Karpas-422 (cell line): ENCODE data around the gene COL10A1. TPM values are rescaled to one million over a fixed set of nuclear protein-coding genes. Genes with fewer than 3 reads are reported as not detected.
A peak's percentile ranks its signal among the peaks of the same experiment; 100 is the strongest.

Experiments used
- DNase-seq: peaks from one replicate; pipeline ENCODE4 v3.0.0-alpha.2; 2015
- H2AFZ ChIP-seq: fragments of 200-600 bp; sonication (generic); 2 replicates; pipeline ENCODE4 v1.6.1; 2014; ENCODE audit warnings: antibody characterized with exemption, low read length, mixed read lengths
- H3K27ac ChIP-seq: fragments of 200-600 bp; sonication (generic); 2 replicates; pipeline ENCODE4 v1.5.1; 2014; ENCODE audit warnings: mild to moderate bottlenecking, low read length, moderate library complexity
- H3K27me3 ChIP-seq: fragments of 200-600 bp; sonication (generic); 2 replicates; pipeline ENCODE4 v1.6.1; 2014; ENCODE audit warnings: low read length, mixed read lengths
- H3K36me3 ChIP-seq: fragments of 200-600 bp; sonication (generic); 2 replicates; pipeline ENCODE4 v1.6.1; 2014; ENCODE audit warnings: low read length, mixed read lengths; ENCODE audit not compliant: insufficient read depth
- H3K4me1 ChIP-seq: fragments of 200-600 bp; sonication (generic); 2 replicates; pipeline ENCODE4 v1.6.1; 2014; ENCODE audit warnings: mild to moderate bottlenecking, low read length, mixed read lengths
- H3K4me2 ChIP-seq: fragments of 200-600 bp; sonication (generic); 2 replicates; pipeline ENCODE4 v1.6.1; 2014; ENCODE audit warnings: low read length, low read depth, mild to moderate bottlenecking; ENCODE audit not compliant: poor library complexity, severe bottlenecking
- H3K4me3 ChIP-seq: fragments of 200-600 bp; sonication (generic); 2 replicates; pipeline ENCODE4 v1.5.1; 2014; ENCODE audit warnings: mild to moderate bottlenecking, antibody characterized with exemption, low read length, mixed read lengths
- H3K79me2 ChIP-seq: fragments of 200-600 bp; sonication (generic); 2 replicates; pipeline ENCODE4 v1.6.1; 2014; ENCODE audit warnings: mild to moderate bottlenecking, low read length, mixed read lengths
- H3K9ac ChIP-seq: fragments of 200-600 bp; sonication (generic); 2 replicates; pipeline ENCODE4 v1.6.0; 2014; ENCODE audit warnings: low read length
- H3K9me2 ChIP-seq: fragments of 200-600 bp; sonication (generic), shearing (Covaris generic); replicated peaks from 2 replicates; pipeline ENCODE4 v1.6.0; 2014; ENCODE audit warnings: mild to moderate bottlenecking, low read length, moderate library complexity; ENCODE audit not compliant: insufficient read depth
- H3K9me3 ChIP-seq: fragments of 300-700, 200-600 bp; sonication (generic); 2 replicates; pipeline ENCODE4 v1.6.1; 2014; ENCODE audit warnings: low read length, mixed read lengths
- H4K20me1 ChIP-seq: fragments of 200-600 bp; sonication (generic); 2 replicates; pipeline ENCODE4 v1.6.1; 2014; ENCODE audit warnings: mild to moderate bottlenecking, antibody characterized with exemption, low read length, low read depth; ENCODE audit not compliant: insufficient read depth
- total RNA-seq: library from RNA; depleted of rRNA; stranded (reverse); fragments of >200 nt; shearing (Covaris generic); gene quantifications from 2 replicates; pipeline ENCODE4 v1.2.3, GENCODE V29; 2014; ENCODE audit warnings: low replicate concordance

COL10A1 gene
- total RNA-seq, 1 experiment from 2014 or later: not detected

- H3K9me2 ChIP-seq: no peaks in the 10 kb centered on the region
- no peak overlapping the region for H3K9ac ChIP-seq
- no peak overlapping the region for H3K4me2 ChIP-seq
- no peaks in the 10 kb centered on the region for H4K20me1 ChIP-seq
- no peak overlapping the region for H2AFZ ChIP-seq
- no peaks in the 10 kb centered on the region for H3K4me1 ChIP-seq
- H3K27ac ChIP-seq: no peak overlapping the region
- H3K4me3 ChIP-seq: no peak overlapping the region
- H3K36me3 ChIP-seq: no peaks in the 10 kb centered on the region
- no peaks in the 10 kb centered on the region for H3K27me3 ChIP-seq
- no peak for DNase-seq
- H3K79me2 ChIP-seq: no peaks in the 10 kb centered on the region
- no peaks in the 10 kb centered on the region for H3K9me3 ChIP-seq
These were observed 34.0 kb upstream of the COL10A1 start for GRCh38 chr6:116159782-116160524.

DNA sequence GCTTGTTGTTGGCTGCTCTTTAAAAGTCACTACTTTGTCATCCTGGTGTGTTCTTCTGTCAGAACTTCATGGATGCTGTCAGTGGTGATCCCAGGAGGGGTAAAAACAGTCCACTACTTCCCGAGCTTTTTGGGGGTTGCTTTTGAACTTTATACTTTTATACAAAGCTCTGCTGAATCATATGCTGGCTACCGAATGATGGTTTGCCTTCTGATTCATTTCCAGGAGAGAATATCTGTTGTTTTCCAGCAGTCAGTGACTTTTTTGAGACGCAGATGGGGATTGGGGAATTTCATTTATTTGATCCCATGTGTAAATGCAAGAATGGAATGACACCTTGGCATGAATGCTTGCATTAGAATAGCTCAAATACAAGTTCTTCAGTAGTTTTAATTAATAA lies 32.7 kb upstream of the COL10A1 start:
- H3K4me3 ChIP-seq: no peak overlapping the region
- H3K9ac ChIP-seq: no peak overlapping the region
- H3K4me2 ChIP-seq: no peak overlapping the region
- no peak overlapping the region for H3K27ac ChIP-seq
- DNase-seq: no peak
- H3K79me2 ChIP-seq: no peaks in the 10 kb centered on the region
- no peaks in the 10 kb centered on the region for H3K27me3 ChIP-seq
- no peak overlapping the region for H2AFZ ChIP-seq
- H3K9me2 ChIP-seq: no peaks in the 10 kb centered on the region
- no peaks in the 10 kb centered on the region for H3K4me1 ChIP-seq
- H4K20me1 ChIP-seq: no peaks in the 10 kb centered on the region
- no peaks in the 10 kb centered on the region for H3K36me3 ChIP-seq
- H3K9me3 ChIP-seq: no peaks in the 10 kb centered on the region

DNA sequence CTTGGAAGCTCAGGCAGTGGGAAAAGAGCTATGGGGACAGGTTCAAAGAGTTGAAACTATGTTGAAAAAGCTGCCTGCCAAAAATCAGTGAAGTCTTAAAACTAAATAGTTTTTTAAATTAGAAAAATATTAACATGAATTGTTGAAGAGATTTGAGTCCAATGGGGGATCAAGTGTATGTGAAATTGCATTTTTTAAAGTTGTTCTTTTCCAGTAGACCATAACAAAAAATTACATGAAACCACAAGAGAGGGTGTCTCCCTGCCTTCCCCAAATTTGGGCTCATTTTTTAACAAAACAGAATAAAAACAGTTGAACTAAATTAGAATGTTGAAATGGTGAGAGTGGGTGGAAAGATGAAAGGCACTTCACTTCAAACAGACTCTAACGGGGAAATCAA lies 31.5 kb upstream of the COL10A1 start:
- H3K9me3 ChIP-seq: no peaks in the 10 kb centered on the region
- no peaks in the 10 kb centered on the region for H3K36me3 ChIP-seq
- H4K20me1 ChIP-seq: no peaks in the 10 kb centered on the region
- no peaks in the 10 kb centered on the region for H3K27me3 ChIP-seq
- H3K9me2 ChIP-seq: no peaks in the 10 kb centered on the region
- DNase-seq: no peak
- H3K27ac ChIP-seq: no peak overlapping the region
- no peak overlapping the region for H3K4me2 ChIP-seq
- no peak overlapping the region for H3K4me3 ChIP-seq
- H3K9ac ChIP-seq: no peak overlapping the region
- H2AFZ ChIP-seq: no peak overlapping the region
- no peaks in the 10 kb centered on the region for H3K4me1 ChIP-seq
- H3K79me2 ChIP-seq: no peaks in the 10 kb centered on the region

DNA sequence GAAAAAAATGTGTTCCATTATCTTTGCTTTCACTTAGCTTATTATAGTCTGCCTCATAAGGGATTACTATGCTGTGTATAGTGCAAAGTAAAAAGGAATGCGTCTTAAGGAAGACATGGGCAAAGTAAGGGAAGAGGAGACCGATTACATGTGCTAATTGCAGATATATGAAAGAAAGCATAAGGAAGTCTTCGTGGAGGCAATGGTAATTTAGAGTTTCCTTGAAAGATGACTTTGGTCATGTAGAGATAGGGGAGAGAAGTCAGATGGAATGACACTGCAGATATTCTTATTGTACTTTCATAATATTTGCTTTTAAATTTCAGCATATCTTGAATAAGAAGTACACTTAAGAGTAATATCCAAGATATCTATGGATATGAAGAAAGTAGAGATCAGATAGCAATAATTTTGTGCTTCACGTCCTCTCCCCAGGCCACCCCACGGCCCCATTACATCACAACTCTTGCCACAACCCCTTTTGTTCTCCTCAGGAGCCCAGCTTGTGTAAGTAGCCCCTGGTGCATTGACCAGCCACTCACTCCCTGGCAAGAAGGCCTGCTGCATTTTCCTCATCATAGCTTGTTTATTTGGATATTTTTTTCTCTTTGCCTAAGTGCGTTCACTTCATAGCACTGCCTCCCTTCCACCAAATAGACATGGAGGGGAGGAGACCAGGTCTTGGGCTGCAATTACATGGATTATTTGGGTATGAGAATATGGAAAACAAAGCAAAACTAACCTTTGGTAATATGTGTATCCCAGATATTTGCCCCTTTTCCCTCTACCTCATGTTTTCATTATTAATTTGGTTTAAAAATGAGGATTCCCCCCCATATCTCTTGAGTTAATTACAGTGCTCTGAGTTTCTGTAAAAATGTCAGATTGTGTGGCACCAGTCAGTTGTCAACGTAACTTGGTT lies 30.7 kb upstream of the COL10A1 start:
- H3K9ac ChIP-seq: no peak overlapping the region
- no peaks in the 10 kb centered on the region for H3K9me2 ChIP-seq
- H3K9me3 ChIP-seq: no peaks in the 10 kb centered on the region
- no peak for DNase-seq
- H4K20me1 ChIP-seq: no peaks in the 10 kb centered on the region
- H3K27ac ChIP-seq: no peak overlapping the region
- H3K4me3 ChIP-seq: no peak overlapping the region
- no peaks in the 10 kb centered on the region for H3K27me3 ChIP-seq
- no peaks in the 10 kb centered on the region for H3K79me2 ChIP-seq
- H3K4me1 ChIP-seq: no peaks in the 10 kb centered on the region
- H3K36me3 ChIP-seq: no peaks in the 10 kb centered on the region
- H3K4me2 ChIP-seq: no peak overlapping the region
- H2AFZ ChIP-seq: no peak overlapping the region

- Histone ChIP-seq H3K9ac (no peak overlapping the region), H3K36me3 (no peaks in the 10 kb centered on the region), H2AFZ (no peak overlapping the region), H3K9me3 (no peaks in the 10 kb centered on the region), H3K79me2 (no peaks in the 10 kb centered on the region), H4K20me1 (no peaks in the 10 kb centered on the region), H3K4me3 (no peak overlapping the region), H3K27ac (no peak overlapping the region), H3K4me2 (no peak overlapping the region), H3K4me1 (no peaks in the 10 kb centered on the region), H3K27me3 (no peaks in the 10 kb centered on the region), H3K9me2 (no peaks in the 10 kb centered on the region)
- DNase-seq: peak; percentile 23
These were observed 29.0 kb upstream of the COL10A1 start for GRCh38 chr6:116154887-116155286.

DNA sequence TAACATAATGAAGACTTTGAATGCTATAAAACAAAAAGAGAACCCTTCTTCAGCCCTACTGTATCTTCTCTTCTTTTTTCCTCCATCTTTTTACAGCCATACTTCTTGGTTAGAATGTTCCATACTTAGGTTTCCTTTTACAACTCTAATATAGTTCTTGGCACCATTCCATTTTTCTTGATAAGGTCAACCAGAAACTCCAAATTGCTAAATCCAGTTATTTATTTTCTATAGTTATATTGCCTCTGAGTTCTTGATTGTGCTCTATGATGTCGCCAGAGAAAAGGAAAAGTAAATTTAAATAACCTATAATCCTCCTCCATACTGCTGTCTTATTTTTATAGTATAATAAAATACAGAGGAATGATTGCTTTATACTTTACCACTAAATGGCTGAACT lies 26.7 kb upstream of the COL10A1 start:
- H4K20me1 ChIP-seq: no peaks in the 10 kb centered on the region
- H3K27me3 ChIP-seq: no peaks in the 10 kb centered on the region
- H3K9ac ChIP-seq: no peak overlapping the region
- no peak overlapping the region for H3K27ac ChIP-seq
- H2AFZ ChIP-seq: no peak overlapping the region
- no peak overlapping the region for H3K4me3 ChIP-seq
- no peaks in the 10 kb centered on the region for H3K9me3 ChIP-seq
- no peak for DNase-seq
- no peaks in the 10 kb centered on the region for H3K79me2 ChIP-seq
- H3K36me3 ChIP-seq: no peaks in the 10 kb centered on the region
- H3K4me1 ChIP-seq: no peaks in the 10 kb centered on the region
- H3K4me2 ChIP-seq: no peak overlapping the region
- H3K9me2 ChIP-seq: no peaks in the 10 kb centered on the region

GRCh38 chr6:116145803-116146675 lies 20.1 kb upstream of the COL10A1 start:
- no peaks in the 10 kb centered on the region for H3K4me1 ChIP-seq
- H4K20me1 ChIP-seq: no peaks in the 10 kb centered on the region
- no peak overlapping the region for H3K4me3 ChIP-seq
- H3K27ac ChIP-seq: no peak overlapping the region
- no peaks in the 10 kb centered on the region for H3K36me3 ChIP-seq
- H3K27me3 ChIP-seq: no peaks in the 10 kb centered on the region
- no peaks in the 10 kb centered on the region for H3K79me2 ChIP-seq
- no peak overlapping the region for H3K4me2 ChIP-seq
- peak; percentile 29 for DNase-seq
- no peak overlapping the region for H2AFZ ChIP-seq
- H3K9ac ChIP-seq: no peak overlapping the region
- no peaks in the 10 kb centered on the region for H3K9me3 ChIP-seq
- H3K9me2 ChIP-seq: no peaks in the 10 kb centered on the region

GRCh38 chr6:116144605-116145004 lies 18.7 kb upstream of the COL10A1 start:
- Histone ChIP-seq H3K9me3 (no peaks in the 10 kb centered on the region), H3K9me2 (no peaks in the 10 kb centered on the region), H3K9ac (no peak overlapping the region), H3K4me3 (no peak overlapping the region), H3K27ac (no peak overlapping the region), H3K4me2 (no peak overlapping the region), H3K4me1 (no peaks in the 10 kb centered on the region), H3K36me3 (no peaks in the 10 kb centered on the region), H3K27me3 (no peaks in the 10 kb centered on the region), H3K79me2 (no peaks in the 10 kb centered on the region), H2AFZ (no peak overlapping the region), H4K20me1 (no peaks in the 10 kb centered on the region)
- peak; percentile 26 for DNase-seq
